ENCODE data around the gene LOXL1. TPM values are rescaled to one million over a fixed set of nuclear protein-coding genes. Genes with fewer than 3 reads are reported as not detected.
A peak's percentile ranks its signal among the peaks of the same experiment; 100 is the strongest.

LOXL1 gene
- total and polyA plus RNA-seq, 10 of the 15 experiments (the other 5 are each of a cell fraction or from before 2014, with no cell fraction given) = 0.07 to 0.15 TPM; not detected in 8

DNA sequence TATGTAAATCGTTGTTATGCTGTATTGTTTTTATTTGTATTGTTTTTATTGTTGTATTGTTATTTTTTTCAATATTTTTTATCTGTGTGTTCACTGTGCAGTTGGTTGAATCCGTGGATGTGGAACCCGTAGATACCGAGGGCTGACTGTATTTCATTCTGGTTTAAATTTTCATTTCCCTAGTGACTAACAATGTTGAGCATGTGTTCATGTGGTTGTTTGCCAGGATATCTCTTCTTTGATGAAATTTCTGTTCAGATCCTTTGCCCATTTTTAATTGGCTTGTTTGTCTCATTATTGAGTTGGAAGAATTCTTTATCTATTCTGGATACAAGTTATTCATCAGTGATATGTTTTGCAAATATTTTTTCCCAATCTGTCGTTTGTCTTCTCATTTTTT, 36.2 kb downstream of the LOXL1 start (continued):
- TF ChIP-seq TBL1XR1 (IDR thresholded peaks at IDR 0.05; ENCODE audit: low read depth, low read length) (no peak), ATF7 (IDR thresholded peaks at IDR 0.05; ENCODE audit: low read depth) (no peak)

DNA sequence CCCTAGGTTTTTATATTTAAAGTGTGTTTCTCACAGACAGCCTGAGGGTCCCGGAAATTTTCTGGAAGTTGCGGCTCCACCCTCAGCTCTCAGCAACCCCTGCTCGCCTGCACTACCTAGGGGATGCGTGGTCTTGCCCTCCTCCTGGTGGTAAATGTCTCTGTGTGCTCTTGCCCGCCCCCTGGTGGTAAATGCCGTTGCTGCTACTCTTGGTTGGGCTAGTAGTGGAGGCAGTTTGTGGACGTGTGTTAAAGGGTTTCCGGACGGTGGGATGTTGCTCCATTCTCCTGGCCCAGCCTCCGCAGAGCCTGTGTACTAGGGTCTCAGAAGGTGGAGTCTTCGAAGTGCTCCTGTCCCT, 38.5 kb downstream of the LOXL1 start:
- peak overlapping the region; percentile 64 for H3K9ac ChIP-seq (ENCODE audit: control insufficient read depth, insufficient read depth, low read length)
- ATAC-seq (peak; percentile 91), DNase-seq (ENCODE audit: low read depth, low spot score) (no peak), FAIRE-seq (peak; percentile 68)
- H3K4me1 ChIP-seq (ENCODE audit: control insufficient read depth, insufficient read depth, low read length) = peaks cover 22% of the 10 kb centered on the region
- H2AFZ ChIP-seq (ENCODE audit: control insufficient read depth, low read depth, low read length) = peak overlapping the region; percentile 93
- no peaks in the 10 kb centered on the region for H3K36me3 ChIP-seq (ENCODE audit: control insufficient read depth in 2 of 2, insufficient read depth in 2 of 2, low read length in 1 of 2)
- ChIA-PET CTCF (interaction anchor here (0.6 to 2.5 kb wide), 18 partner anchors 8 to 446 kb away, joined by 3 to 20 read pairs (median 4); partner anchors contain the start of gene PML), POLR2A (no interaction called here), SMC1A (ENCODE audit: uncharacterized antibody, unreplicated experiment) (interaction anchor here (1.1 kb wide), 2 partner anchors 17 to 43 kb away, joined by 3 read pairs; no protein-coding TSS in a partner anchor), RAD21 (ENCODE audit: unreplicated experiment) (interaction anchor here (2.9 kb wide), 1 partner anchor 14 kb away, joined by 10 read pairs; no protein-coding TSS in a partner anchor)
- peak overlapping the region; percentile 50; the same call in 1 of the 2 replicates for H3K4me3 ChIP-seq
- H3K9me3 ChIP-seq (replicated peaks; ENCODE audit: control insufficient read depth, insufficient read depth, low read length) = no peaks in the 10 kb centered on the region
- no peaks in the 10 kb centered on the region for H4K20me1 ChIP-seq (ENCODE audit: control insufficient read depth, insufficient read depth)
- 1% methylated on average over 11 of the region's 11 CpGs for WGBS (ENCODE audit: insufficient coverage, insufficient replicate concordance, low lambda C conversion rate, missing lambda C conversion rate)
- BruUV-seq (replicated peaks) = no TSS peak
- H3K79me2 ChIP-seq (ENCODE audit: control insufficient read depth, insufficient read depth, low read length) = no peaks in the 10 kb centered on the region
- H3K27me3 ChIP-seq (replicated peaks in 1 of 2; ENCODE audit: control insufficient read depth in 2 of 2, insufficient read depth in 2 of 2, low read length in 1 of 2) = no peaks in the 10 kb centered on the region
- peak overlapping the region; percentile 96 for H3K4me2 ChIP-seq (ENCODE audit: control insufficient read depth, insufficient read depth)
- intact Hi-C loops (cut with micrococcal nuclease; ENCODE audit: unreplicated experiment) (loop anchor here (1.0 kb wide), 1 partner anchor 13 kb away; no protein-coding TSS in a partner anchor), in situ Hi-C loops (cut with MboI) (loop anchor here (10.0 kb wide), 1 partner anchor 340 kb away; no protein-coding TSS in a partner anchor)
- peak overlapping the region; percentile 86 for H3K27ac ChIP-seq (ENCODE audit: control insufficient read depth, insufficient read depth)
- TF ChIP-seq, protein P1, sequence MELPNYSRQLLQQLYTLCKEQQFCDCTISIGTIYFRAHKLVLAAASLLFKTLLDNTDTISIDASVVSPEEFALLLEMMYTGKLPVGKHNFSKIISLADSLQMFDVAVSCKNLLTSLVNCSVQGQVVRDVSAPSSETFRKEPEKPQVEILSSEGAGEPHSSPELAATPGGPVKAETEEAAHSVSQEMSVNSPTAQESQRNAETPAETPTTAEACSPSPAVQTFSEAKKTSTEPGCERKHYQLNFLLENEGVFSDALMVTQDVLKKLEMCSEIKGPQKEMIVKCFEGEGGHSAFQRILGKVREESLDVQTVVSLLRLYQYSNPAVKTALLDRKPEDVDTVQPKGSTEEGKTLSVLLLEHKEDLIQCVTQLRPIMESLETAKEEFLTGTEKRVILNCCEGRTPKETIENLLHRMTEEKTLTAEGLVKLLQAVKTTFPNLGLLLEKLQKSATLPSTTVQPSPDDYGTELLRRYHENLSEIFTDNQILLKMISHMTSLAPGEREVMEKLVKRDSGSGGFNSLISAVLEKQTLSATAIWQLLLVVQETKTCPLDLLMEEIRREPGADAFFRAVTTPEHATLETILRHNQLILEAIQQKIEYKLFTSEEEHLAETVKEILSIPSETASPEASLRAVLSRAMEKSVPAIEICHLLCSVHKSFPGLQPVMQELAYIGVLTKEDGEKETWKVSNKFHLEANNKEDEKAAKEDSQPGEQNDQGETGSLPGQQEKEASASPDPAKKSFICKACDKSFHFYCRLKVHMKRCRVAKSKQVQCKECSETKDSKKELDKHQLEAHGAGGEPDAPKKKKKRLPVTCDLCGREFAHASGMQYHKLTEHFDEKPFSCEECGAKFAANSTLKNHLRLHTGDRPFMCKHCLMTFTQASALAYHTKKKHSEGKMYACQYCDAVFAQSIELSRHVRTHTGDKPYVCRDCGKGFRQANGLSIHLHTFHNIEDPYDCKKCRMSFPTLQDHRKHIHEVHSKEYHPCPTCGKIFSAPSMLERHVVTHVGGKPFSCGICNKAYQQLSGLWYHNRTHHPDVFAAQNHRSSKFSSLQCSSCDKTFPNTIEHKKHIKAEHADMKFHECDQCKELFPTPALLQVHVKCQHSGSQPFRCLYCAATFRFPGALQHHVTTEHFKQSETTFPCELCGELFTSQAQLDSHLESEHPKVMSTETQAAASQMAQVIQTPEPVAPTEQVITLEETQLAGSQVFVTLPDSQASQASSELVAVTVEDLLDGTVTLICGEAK (IDR thresholded peaks at IDR 0.05; ENCODE audit: borderline replicate concordance) = no peak
- TF ChIP-seq HCFC1 (IDR thresholded peaks at IDR 0.05; ENCODE audit: low read length) = no peak
- no peak for TF ChIP-seq STAT3 (IDR thresholded peaks at IDR 0.05; ENCODE audit: low read depth, low read length)
- TF ChIP-seq SRF (IDR thresholded peaks at IDR 0.05; ENCODE audit: low read depth in 2 of 2, low read length in 2 of 2) = no peak
- no peak for TF ChIP-seq ZNF24 (IDR thresholded peaks at IDR 0.05)
- no peak for TF ChIP-seq MXI1 (IDR thresholded peaks at IDR 0.05; ENCODE audit: low read depth, low read length)
- TF ChIP-seq RELA (IDR thresholded peaks at IDR 0.05; ENCODE audit: borderline replicate concordance, partially characterized antibody) = peak; percentile 19
- no peak for TF ChIP-seq CBX5 (IDR thresholded peaks at IDR 0.05; ENCODE audit: low read depth)
- TF ChIP-seq TCF3 (IDR thresholded peaks at IDR 0.05; ENCODE audit: borderline replicate concordance, insufficient read depth, low read depth, low read length) = no peak
- 0 out of 2 replicates have a peak, but pooled peaks have one; percentile 9 for TF ChIP-seq TBL1XR1 (IDR thresholded peaks at IDR 0.05; ENCODE audit: low read depth, low read length)
- TF ChIP-seq CREM (IDR thresholded peaks at IDR 0.05; ENCODE audit: low read depth) = no peak
- TF ChIP-seq MEF2B (IDR thresholded peaks at IDR 0.05; ENCODE audit: partially characterized antibody, poor library complexity, severe bottlenecking) = no peak
- TF ChIP-seq, protein P2, sequence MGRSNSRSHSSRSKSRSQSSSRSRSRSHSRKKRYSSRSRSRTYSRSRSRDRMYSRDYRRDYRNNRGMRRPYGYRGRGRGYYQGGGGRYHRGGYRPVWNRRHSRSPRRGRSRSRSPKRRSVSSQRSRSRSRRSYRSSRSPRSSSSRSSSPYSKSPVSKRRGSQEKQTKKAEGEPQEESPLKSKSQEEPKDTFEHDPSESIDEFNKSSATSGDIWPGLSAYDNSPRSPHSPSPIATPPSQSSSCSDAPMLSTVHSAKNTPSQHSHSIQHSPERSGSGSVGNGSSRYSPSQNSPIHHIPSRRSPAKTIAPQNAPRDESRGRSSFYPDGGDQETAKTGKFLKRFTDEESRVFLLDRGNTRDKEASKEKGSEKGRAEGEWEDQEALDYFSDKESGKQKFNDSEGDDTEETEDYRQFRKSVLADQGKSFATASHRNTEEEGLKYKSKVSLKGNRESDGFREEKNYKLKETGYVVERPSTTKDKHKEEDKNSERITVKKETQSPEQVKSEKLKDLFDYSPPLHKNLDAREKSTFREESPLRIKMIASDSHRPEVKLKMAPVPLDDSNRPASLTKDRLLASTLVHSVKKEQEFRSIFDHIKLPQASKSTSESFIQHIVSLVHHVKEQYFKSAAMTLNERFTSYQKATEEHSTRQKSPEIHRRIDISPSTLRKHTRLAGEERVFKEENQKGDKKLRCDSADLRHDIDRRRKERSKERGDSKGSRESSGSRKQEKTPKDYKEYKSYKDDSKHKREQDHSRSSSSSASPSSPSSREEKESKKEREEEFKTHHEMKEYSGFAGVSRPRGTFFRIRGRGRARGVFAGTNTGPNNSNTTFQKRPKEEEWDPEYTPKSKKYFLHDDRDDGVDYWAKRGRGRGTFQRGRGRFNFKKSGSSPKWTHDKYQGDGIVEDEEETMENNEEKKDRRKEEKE (IDR thresholded peaks at IDR 0.05) = no peak
